IMR-90 (cell line): Measurements from ENCODE around the gene PLEKHD1. TPM values are rescaled to one million over a fixed set of nuclear protein-coding genes. Genes with fewer than 3 reads are reported as not detected.

Source experiments
- ATAC-seq: fragments of 200-7000 bp; cut with Tn5 transposase; 2 replicates; pipeline ENCODE4 v1.9.1; 2020; ENCODE audit warnings: low read depth, mild to moderate bottlenecking, moderate library complexity
- BruUV-seq: library from RNA; stranded (reverse); fragments of 400-500 nt; replicated peaks from 2 replicates; lab custom pipeline; 2021; lab: Mats Ljungman, UMichigan
- CTCF ChIA-PET: fragments of 300-600 bp; formaldehyde crosslinking; extraction: SDS; loops from one replicate; lab custom pipeline; 2021; ENCODE audit warnings: antibody characterized with exemption; lab: Yijun Ruan, JAX
- POLR2A ChIA-PET: fragments of 300-600 bp; sonication (Branson Sonifier 250); formaldehyde crosslinking; loops from one replicate; lab custom pipeline; 2022; ENCODE audit warnings: antibody characterized with exemption; ENCODE audit not compliant: unreplicated experiment; lab: Charles Lee
- DNase-seq: peaks from one replicate; pipeline ENCODE4 v3.0.0; 2013
- H2AFZ ChIP-seq: replicated peaks from 2 replicates; pipeline ENCODE3; 2013; ENCODE audit warnings: low read length, mild to moderate bottlenecking; ENCODE audit not compliant: poor library complexity
- H2AK5ac ChIP-seq: 2 replicates; pipeline ENCODE4 v1.6.1; 2013; ENCODE audit warnings: low read depth, low read length, inconsistent platforms
- H2AK9ac ChIP-seq: replicated peaks from 2 replicates; pipeline ENCODE3; 2013; ENCODE audit warnings: mild to moderate bottlenecking, low read depth, low read length, moderate library complexity; ENCODE audit not compliant: poor library complexity
- H2BK120ac ChIP-seq: 2 replicates; pipeline ENCODE4 v1.6.1; 2013; ENCODE audit warnings: low read depth, low read length, inconsistent platforms
- H2BK15ac ChIP-seq: 3 replicates; pipeline ENCODE4 v1.6.1; 2013; ENCODE audit warnings: low read depth, low read length, inconsistent platforms
- H2BK20ac ChIP-seq: 2 replicates; pipeline ENCODE4 v1.6.1; 2013; ENCODE audit warnings: low read depth, mild to moderate bottlenecking, inconsistent platforms, low read length, moderate library complexity
- H2BK5ac ChIP-seq: 2 replicates; pipeline ENCODE4 v1.6.1; 2013; ENCODE audit warnings: mild to moderate bottlenecking, low read depth, low read length, inconsistent platforms; ENCODE audit not compliant: poor library complexity, severe bottlenecking
- H3K14ac ChIP-seq: replicated peaks from 2 replicates; pipeline ENCODE4 v1.6.1; 2013; ENCODE audit warnings: low read depth, low read length, inconsistent platforms
- H3K18ac ChIP-seq: 2 replicates; pipeline ENCODE4 v1.6.1; 2013; ENCODE audit warnings: low read depth, low read length, control low read depth
- H3K23ac ChIP-seq: 2 replicates; pipeline ENCODE4 v1.6.1; 2013; ENCODE audit warnings: low read depth, low read length, inconsistent platforms
- H3K27ac ChIP-seq: 2 replicates; pipeline ENCODE4 v1.5.1; 2013; ENCODE audit warnings: mild to moderate bottlenecking, control low read depth, low read length; ENCODE audit not compliant: insufficient read depth
- H3K27me3 ChIP-seq: 2 replicates; pipeline ENCODE4 v1.6.1; 2013; ENCODE audit warnings: low read length; ENCODE audit not compliant: control insufficient read depth, insufficient read depth
- H3K36me3 ChIP-seq: 2 replicates; pipeline ENCODE4 v1.6.1; 2013; ENCODE audit warnings: low read length, mixed read lengths; ENCODE audit not compliant: control insufficient read depth, insufficient read depth
- H3K4ac ChIP-seq: 2 replicates; pipeline ENCODE4 v1.6.1; 2013; ENCODE audit warnings: low read depth, low read length, inconsistent platforms
- H3K4me1 ChIP-seq: 2 replicates; pipeline ENCODE4 v1.6.1; 2013; ENCODE audit warnings: low read length, mixed read lengths; ENCODE audit not compliant: control insufficient read depth, insufficient read depth
- H3K4me2 ChIP-seq: 2 replicates; pipeline ENCODE4 v1.6.1; 2013; ENCODE audit warnings: low read depth, mild to moderate bottlenecking, control low read depth, low read length, moderate library complexity
- H3K4me3 ChIP-seq: 2 replicates; pipeline ENCODE4 v1.5.1; 2013; ENCODE audit warnings: low read depth, mild to moderate bottlenecking, control low read depth, low read length, moderate library complexity; ENCODE audit not compliant: insufficient read depth
- H3K56ac ChIP-seq: 2 replicates; pipeline ENCODE4 v1.6.1; 2013; ENCODE audit warnings: low read length, inconsistent platforms; ENCODE audit not compliant: insufficient read depth; ENCODE audit errors: extremely low read depth
- H3K79me1 ChIP-seq, 2 experiments: 2 replicates each; pipeline ENCODE4 v1.6.1; 2013; ENCODE audit warnings: low read length in 2 of 2, inconsistent platforms in 1 of 2, low read depth in 1 of 2
- H3K9ac ChIP-seq: 2 replicates; pipeline ENCODE4 v1.6.1; 2013; ENCODE audit warnings: low read depth, low read length, control low read depth
- H3K9me1 ChIP-seq: 2 replicates; pipeline ENCODE4 v1.6.1; 2013; ENCODE audit warnings: low read length, inconsistent platforms; ENCODE audit not compliant: insufficient read depth
- H3K9me3 ChIP-seq: 2 replicates; pipeline ENCODE4 v1.6.1; 2013; ENCODE audit warnings: low read length; ENCODE audit not compliant: control insufficient read depth, insufficient read depth
- H4K20me1 ChIP-seq: 2 replicates; pipeline ENCODE4 v1.6.1; 2013; ENCODE audit warnings: low read length, inconsistent platforms; ENCODE audit not compliant: insufficient read depth
- H4K5ac ChIP-seq: 2 replicates; pipeline ENCODE4 v1.6.1; 2013; ENCODE audit warnings: mild to moderate bottlenecking, low read depth, low read length, control low read depth
- H4K8ac ChIP-seq, 2 experiments: 2 replicates each; pipeline ENCODE4 v1.6.1; 2013; ENCODE audit warnings: low read depth in 2 of 2, low read length in 2 of 2, control low read depth in 1 of 2, inconsistent platforms in 1 of 2
- H4K91ac ChIP-seq: 2 replicates; pipeline ENCODE4 v1.6.1; 2013; ENCODE audit warnings: low read depth, low read length, inconsistent platforms; ENCODE audit not compliant: insufficient read depth
- CEBPB ChIP-seq: IDR thresholded peaks from 2 replicates; pipeline ENCODE4 v1.6.1; 2012; ENCODE audit warnings: low read depth, low read length, improper control_type of control experiment
- CHD1 ChIP-seq: IDR thresholded peaks from 2 replicates; pipeline ENCODE4 v1.6.1; 2012; ENCODE audit warnings: low read depth, low read length, improper control_type of control experiment
- FOS ChIP-seq: fragments of 150-350 bp; IDR thresholded peaks from 2 replicates; pipeline ENCODE4 v1.6.1; 2016; ENCODE audit warnings: low read depth, low read length
- MAFK ChIP-seq: IDR thresholded peaks from 2 replicates; pipeline ENCODE4 v1.6.1; 2012; ENCODE audit warnings: low read depth, low read length, improper control_type of control experiment
- MAZ ChIP-seq: IDR thresholded peaks from 2 replicates; pipeline ENCODE4 v1.6.1; 2012; ENCODE audit warnings: low read depth, mild to moderate bottlenecking, low read length, improper control_type of control experiment, moderate library complexity, borderline replicate concordance
- MXI1 ChIP-seq: IDR thresholded peaks from 2 replicates; pipeline ENCODE4 v1.6.1; 2012; ENCODE audit warnings: low read depth, mild to moderate bottlenecking, low read length, moderate library complexity, borderline replicate concordance
- NFE2L2 ChIP-seq: fragments of 150-350 bp; IDR thresholded peaks from 2 replicates; pipeline ENCODE4 v1.6.1; 2016; ENCODE audit warnings: low read depth, mild to moderate bottlenecking, low read length
- POLR2A ChIP-seq: IDR thresholded peaks from 2 replicates; pipeline ENCODE4 v1.6.1; 2012; ENCODE audit warnings: mild to moderate bottlenecking, low read depth, low read length
- RAD21 ChIP-seq: IDR thresholded peaks from 2 replicates; pipeline ENCODE4 v1.6.1; 2012; ENCODE audit warnings: low read length, improper control_type of control experiment
- RCOR1 ChIP-seq: IDR thresholded peaks from 2 replicates; pipeline ENCODE4 v1.6.1; 2012; ENCODE audit warnings: mild to moderate bottlenecking, low read length, improper control_type of control experiment; ENCODE audit not compliant: insufficient replicate concordance
- RFX5 ChIP-seq: IDR thresholded peaks from 2 replicates; pipeline ENCODE4 v1.8.0; 2012; ENCODE audit warnings: low read depth, mild to moderate bottlenecking, low read length, moderate library complexity
- SMC3 ChIP-seq: fragments of 150-350 bp; IDR thresholded peaks from 2 replicates; pipeline ENCODE4 v1.6.1; 2016; ENCODE audit warnings: low read depth, mild to moderate bottlenecking, antibody characterized with exemption, low read length, moderate library complexity
- WGBS, 2 experiments: methylation state at CpG; one replicate each; pipeline versions ENCODE4 v1.1.5 to v1.1.7; 2013; ENCODE audit warnings: missing lambda C conversion rate in 2 of 2; ENCODE audit not compliant: insufficient read length in 1 of 2; ENCODE audit errors: extremely low coverage in 2 of 2; 5-methylcytosine and 5-hydroxymethylcytosine counted together
- dilution Hi-C: fragments of 300-500 bp; cut with HindIII; formaldehyde crosslinking; loops from one replicate; pipeline ENCODE4 v1.14.3; 2018; ENCODE audit warnings: low sequenced_read_pairs; ENCODE audit not compliant: unreplicated experiment
- in situ Hi-C: fragments of 300-500 bp; cut with MboI; formaldehyde crosslinking; loops from 3 replicates; pipeline ENCODE4 v1.14.3; 2019; ENCODE audit warnings: low sequenced_read_pairs, inconsistent platforms, mixed read lengths
- intact Hi-C: fragments of 100-400 bp; cut with micrococcal nuclease; formaldehyde crosslinking; loops from 2 replicates; pipeline ENCODE4 v1.10.0; 2022
- polyA plus RNA-seq, 3 experiments: library from polyadenylated mRNA; depleted of rRNA; stranded (reverse); fragments of >200 nt; gene quantifications; 2 replicates each; pipeline ENCODE4 v1.2.3, GENCODE V29; 2012; ENCODE audit warnings: low replicate concordance in 1 of 3
- total RNA-seq: library from RNA; depleted of rRNA; stranded (reverse); fragments of >200 nt; gene quantifications from 2 replicates; pipeline ENCODE4 v1.2.3, GENCODE V29; 2012
- TF ChIP-seq, protein P1 (sequence below): fragments of 150-350 bp; IDR thresholded peaks from 2 replicates; pipeline ENCODE4 v1.6.1; 2017; ENCODE audit warnings: mild to moderate bottlenecking, antibody characterized with exemption, low read length, low read depth
- TF ChIP-seq, protein P2 (sequence below): conservative IDR thresholded peaks from 2 replicates; pipeline ENCODE4 v1.5.1; 2012; ENCODE audit warnings: mild to moderate bottlenecking, low read depth, low read length, improper control_type of control experiment
- TF ChIP-seq, protein P3 (sequence below): fragments of 150-350 bp; IDR thresholded peaks from 2 replicates; pipeline ENCODE4 v1.6.1; 2016; ENCODE audit warnings: low read depth, mild to moderate bottlenecking, low read length, moderate library complexity, borderline replicate concordance

PLEKHD1 gene
- total and polyA plus RNA-seq, 2 of the 4 experiments (the other 2 are of a cell fraction), result under 0.01 TPM; not detected in 1

DNA sequence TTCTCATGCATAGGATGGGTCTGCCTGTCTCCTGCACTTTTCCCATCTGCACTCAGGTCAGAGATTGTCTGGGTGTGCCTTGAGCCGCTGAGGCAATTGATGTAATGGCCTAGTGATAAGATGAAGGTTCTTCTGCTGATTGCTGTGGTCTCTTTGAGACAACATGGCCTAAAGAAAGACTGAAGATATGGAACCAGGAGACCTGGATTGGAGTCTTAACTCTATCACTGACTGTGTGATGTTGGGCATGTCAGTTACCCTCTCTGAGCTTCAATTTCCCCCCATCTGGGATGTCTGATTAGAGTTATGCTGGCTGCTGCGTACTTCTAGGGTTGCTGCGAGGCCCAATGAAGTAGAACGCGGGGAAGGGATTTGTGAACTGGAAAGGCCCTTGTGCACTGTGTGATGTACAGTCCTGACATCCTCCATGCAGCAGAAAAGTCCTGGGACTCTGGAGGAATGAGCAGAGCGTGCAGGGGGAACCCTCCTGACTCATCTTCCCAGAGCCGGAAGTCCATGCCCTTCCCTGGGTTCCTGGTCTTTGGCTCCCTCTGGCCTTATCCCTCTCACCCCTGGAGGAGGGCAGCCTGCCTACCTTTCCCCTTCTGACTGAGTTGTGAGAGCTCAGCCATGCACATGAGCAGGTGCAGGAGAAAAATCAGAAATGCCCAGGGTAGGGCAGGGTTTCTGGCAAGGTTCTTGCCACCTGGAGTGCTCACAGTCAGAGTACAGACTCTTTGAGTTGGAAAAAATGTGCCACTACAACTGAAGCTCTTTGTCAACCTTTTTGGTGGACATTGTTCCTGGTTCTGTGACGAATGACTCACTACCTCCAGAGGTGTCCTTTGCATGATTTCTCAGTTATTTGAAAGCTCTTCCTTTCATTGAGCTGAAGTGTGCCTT lies 21.1 kb downstream of the PLEKHD1 start:
- in situ Hi-C loops, result no loop called here
- no peak overlapping the region for H3K56ac ChIP-seq
- no peak overlapping the region for H4K5ac ChIP-seq
- no peaks in the 10 kb centered on the region for H4K20me1 ChIP-seq
- no peak overlapping the region for H2BK120ac ChIP-seq
- H3K4ac ChIP-seq, result no peak overlapping the region
- H2AK9ac ChIP-seq, result no peak overlapping the region
- H3K9me3 ChIP-seq, result no peaks in the 10 kb centered on the region
- no peak overlapping the region for H3K27ac ChIP-seq
- no peak overlapping the region for H2AFZ ChIP-seq
- H2BK20ac ChIP-seq, result no peak overlapping the region
- intact Hi-C loops, result no loop called here
- H3K27me3 ChIP-seq, result peaks cover 43% of the 10 kb centered on the region
- H4K91ac ChIP-seq, result no peak overlapping the region
- H2AK5ac ChIP-seq, result no peak overlapping the region
- no peak overlapping the region for H2BK15ac ChIP-seq
- no TSS peak for BruUV-seq
- dilution Hi-C loops, result no loop called here
- 0 out of 2 replicates have a peak, but pooled peaks cover 3% of the 10 kb centered on the region for H3K9me1 ChIP-seq
- no peak overlapping the region for H3K23ac ChIP-seq
- H3K4me1 ChIP-seq, result no peaks in the 10 kb centered on the region; the same call in 1 of the 2 replicates
- H3K9ac ChIP-seq, result no peak overlapping the region
- H3K36me3 ChIP-seq, result no peaks in the 10 kb centered on the region
- no peak for ATAC-seq
- no peak overlapping the region for H3K4me3 ChIP-seq
- WGBS, 2 experiments, result 56% methylated on average over 4 of the region's 8 CpGs; no CpG with 5 or more reads in 1 of the 2 experiments
- CTCF ChIA-PET, result no interaction called here
- no peak for DNase-seq
- no peak overlapping the region for H3K18ac ChIP-seq
- POLR2A ChIA-PET, result no interaction called here
- H3K4me2 ChIP-seq, result no peak overlapping the region
- no peak overlapping the region for H3K14ac ChIP-seq
- no peak overlapping the region for H2BK5ac ChIP-seq
- no peaks in the 10 kb centered on the region for H3K79me1 ChIP-seq
- no peak overlapping the region for H4K8ac ChIP-seq
- TF ChIP-seq, protein P1, sequence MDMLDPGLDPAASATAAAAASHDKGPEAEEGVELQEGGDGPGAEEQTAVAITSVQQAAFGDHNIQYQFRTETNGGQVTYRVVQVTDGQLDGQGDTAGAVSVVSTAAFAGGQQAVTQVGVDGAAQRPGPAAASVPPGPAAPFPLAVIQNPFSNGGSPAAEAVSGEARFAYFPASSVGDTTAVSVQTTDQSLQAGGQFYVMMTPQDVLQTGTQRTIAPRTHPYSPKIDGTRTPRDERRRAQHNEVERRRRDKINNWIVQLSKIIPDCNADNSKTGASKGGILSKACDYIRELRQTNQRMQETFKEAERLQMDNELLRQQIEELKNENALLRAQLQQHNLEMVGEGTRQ, result no peak
- TF ChIP-seq, protein P2, sequence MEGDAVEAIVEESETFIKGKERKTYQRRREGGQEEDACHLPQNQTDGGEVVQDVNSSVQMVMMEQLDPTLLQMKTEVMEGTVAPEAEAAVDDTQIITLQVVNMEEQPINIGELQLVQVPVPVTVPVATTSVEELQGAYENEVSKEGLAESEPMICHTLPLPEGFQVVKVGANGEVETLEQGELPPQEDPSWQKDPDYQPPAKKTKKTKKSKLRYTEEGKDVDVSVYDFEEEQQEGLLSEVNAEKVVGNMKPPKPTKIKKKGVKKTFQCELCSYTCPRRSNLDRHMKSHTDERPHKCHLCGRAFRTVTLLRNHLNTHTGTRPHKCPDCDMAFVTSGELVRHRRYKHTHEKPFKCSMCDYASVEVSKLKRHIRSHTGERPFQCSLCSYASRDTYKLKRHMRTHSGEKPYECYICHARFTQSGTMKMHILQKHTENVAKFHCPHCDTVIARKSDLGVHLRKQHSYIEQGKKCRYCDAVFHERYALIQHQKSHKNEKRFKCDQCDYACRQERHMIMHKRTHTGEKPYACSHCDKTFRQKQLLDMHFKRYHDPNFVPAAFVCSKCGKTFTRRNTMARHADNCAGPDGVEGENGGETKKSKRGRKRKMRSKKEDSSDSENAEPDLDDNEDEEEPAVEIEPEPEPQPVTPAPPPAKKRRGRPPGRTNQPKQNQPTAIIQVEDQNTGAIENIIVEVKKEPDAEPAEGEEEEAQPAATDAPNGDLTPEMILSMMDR, result no peak
- no peak for TF ChIP-seq MAFK
- no peak for TF ChIP-seq MAZ
- TF ChIP-seq POLR2A, result no peak
- no peak for TF ChIP-seq CHD1
- TF ChIP-seq FOS, result no peak
- no peak for TF ChIP-seq RFX5
- no peak for TF ChIP-seq MXI1
- TF ChIP-seq, protein P3, sequence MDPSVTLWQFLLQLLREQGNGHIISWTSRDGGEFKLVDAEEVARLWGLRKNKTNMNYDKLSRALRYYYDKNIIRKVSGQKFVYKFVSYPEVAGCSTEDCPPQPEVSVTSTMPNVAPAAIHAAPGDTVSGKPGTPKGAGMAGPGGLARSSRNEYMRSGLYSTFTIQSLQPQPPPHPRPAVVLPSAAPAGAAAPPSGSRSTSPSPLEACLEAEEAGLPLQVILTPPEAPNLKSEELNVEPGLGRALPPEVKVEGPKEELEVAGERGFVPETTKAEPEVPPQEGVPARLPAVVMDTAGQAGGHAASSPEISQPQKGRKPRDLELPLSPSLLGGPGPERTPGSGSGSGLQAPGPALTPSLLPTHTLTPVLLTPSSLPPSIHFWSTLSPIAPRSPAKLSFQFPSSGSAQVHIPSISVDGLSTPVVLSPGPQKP, result no peak
- no peak for TF ChIP-seq SMC3
- TF ChIP-seq NFE2L2, result no peak
- TF ChIP-seq CEBPB, result no peak
- no peak for TF ChIP-seq RCOR1
- TF ChIP-seq RAD21, result no peak
